Ishikawa (cell line): Measurements from ENCODE around the gene CMSS1.

Source experiments
- CEBPB ChIP-seq: IDR thresholded peaks from 2 replicates; pipeline ENCODE4 v1.6.1; 2012
- CREB1 ChIP-seq: IDR thresholded peaks from 2 replicates; pipeline ENCODE4 v1.6.1; 2012; ENCODE audit warnings: low read depth
- EGR1 ChIP-seq: IDR thresholded peaks from 2 replicates; pipeline ENCODE4 v1.6.1; 2012
- EP300 ChIP-seq: IDR thresholded peaks from 2 replicates; pipeline ENCODE4 v1.6.1; 2012; ENCODE audit warnings: borderline replicate concordance
- FOXM1 ChIP-seq: IDR thresholded peaks from 2 replicates; pipeline ENCODE4 v1.6.1; 2012; ENCODE audit warnings: low read depth, borderline replicate concordance
- NFIC ChIP-seq: IDR thresholded peaks from 2 replicates; pipeline ENCODE4 v1.6.1; 2012
- RAD21 ChIP-seq: IDR thresholded peaks from 2 replicates; pipeline ENCODE4 v1.6.1; 2012; ENCODE audit warnings: low read depth
- TAF1 ChIP-seq: IDR thresholded peaks from 2 replicates; pipeline ENCODE4 v1.6.1; 2012; ENCODE audit warnings: low read depth, mild to moderate bottlenecking
- TCF12 ChIP-seq: IDR thresholded peaks from 2 replicates; pipeline ENCODE4 v1.6.1; 2012; ENCODE audit warnings: low read depth
- TEAD4 ChIP-seq: IDR thresholded peaks from 2 replicates; pipeline ENCODE4 v1.6.1; 2012
- YY1 ChIP-seq: IDR thresholded peaks from 2 replicates; pipeline ENCODE4 v1.6.1; 2012; ENCODE audit warnings: low read depth
- ZBTB7A ChIP-seq: IDR thresholded peaks from 2 replicates; pipeline ENCODE4 v1.6.1; 2012; ENCODE audit warnings: low read depth
- TF ChIP-seq, protein P1 (sequence below): IDR thresholded peaks from 2 replicates; pipeline ENCODE4 v1.6.1; 2012; ENCODE audit warnings: low read depth, mild to moderate bottlenecking
- TF ChIP-seq, protein P2 (sequence below): IDR thresholded peaks from 2 replicates; pipeline ENCODE4 v1.6.1; 2012
- TF ChIP-seq, protein P3 (sequence below): IDR thresholded peaks from 2 replicates; pipeline ENCODE4 v1.6.1; 2012

CMSS1 gene

DNA sequence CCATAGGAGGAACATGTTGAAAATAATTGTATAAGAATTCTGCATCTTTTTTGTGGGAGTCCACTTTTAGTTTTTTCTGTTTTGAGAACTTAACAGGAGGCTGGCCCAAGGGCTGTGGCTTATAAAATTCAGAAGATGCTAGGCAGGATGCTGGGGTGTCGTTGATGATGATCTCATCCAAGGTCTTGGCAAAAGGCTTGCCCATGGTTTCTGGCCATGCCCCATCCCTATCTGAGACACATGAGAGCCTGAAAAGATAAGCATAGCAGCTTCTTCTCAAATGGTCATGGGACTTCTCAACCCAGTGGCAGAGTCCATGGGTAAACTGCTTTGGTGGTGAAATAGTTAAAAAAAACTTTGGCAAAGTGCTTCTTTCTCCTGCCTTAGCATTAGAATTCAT, 35.2 kb downstream of the CMSS1 start:
- TF ChIP-seq TAF1 (no peak), FOXM1 (no peak), NFIC (no peak), YY1 (no peak), TEAD4 (no peak), RAD21 (no peak)
- TF ChIP-seq, protein P1, sequence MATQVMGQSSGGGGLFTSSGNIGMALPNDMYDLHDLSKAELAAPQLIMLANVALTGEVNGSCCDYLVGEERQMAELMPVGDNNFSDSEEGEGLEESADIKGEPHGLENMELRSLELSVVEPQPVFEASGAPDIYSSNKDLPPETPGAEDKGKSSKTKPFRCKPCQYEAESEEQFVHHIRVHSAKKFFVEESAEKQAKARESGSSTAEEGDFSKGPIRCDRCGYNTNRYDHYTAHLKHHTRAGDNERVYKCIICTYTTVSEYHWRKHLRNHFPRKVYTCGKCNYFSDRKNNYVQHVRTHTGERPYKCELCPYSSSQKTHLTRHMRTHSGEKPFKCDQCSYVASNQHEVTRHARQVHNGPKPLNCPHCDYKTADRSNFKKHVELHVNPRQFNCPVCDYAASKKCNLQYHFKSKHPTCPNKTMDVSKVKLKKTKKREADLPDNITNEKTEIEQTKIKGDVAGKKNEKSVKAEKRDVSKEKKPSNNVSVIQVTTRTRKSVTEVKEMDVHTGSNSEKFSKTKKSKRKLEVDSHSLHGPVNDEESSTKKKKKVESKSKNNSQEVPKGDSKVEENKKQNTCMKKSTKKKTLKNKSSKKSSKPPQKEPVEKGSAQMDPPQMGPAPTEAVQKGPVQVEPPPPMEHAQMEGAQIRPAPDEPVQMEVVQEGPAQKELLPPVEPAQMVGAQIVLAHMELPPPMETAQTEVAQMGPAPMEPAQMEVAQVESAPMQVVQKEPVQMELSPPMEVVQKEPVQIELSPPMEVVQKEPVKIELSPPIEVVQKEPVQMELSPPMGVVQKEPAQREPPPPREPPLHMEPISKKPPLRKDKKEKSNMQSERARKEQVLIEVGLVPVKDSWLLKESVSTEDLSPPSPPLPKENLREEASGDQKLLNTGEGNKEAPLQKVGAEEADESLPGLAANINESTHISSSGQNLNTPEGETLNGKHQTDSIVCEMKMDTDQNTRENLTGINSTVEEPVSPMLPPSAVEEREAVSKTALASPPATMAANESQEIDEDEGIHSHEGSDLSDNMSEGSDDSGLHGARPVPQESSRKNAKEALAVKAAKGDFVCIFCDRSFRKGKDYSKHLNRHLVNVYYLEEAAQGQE, result no peak
- TF ChIP-seq, protein P2, sequence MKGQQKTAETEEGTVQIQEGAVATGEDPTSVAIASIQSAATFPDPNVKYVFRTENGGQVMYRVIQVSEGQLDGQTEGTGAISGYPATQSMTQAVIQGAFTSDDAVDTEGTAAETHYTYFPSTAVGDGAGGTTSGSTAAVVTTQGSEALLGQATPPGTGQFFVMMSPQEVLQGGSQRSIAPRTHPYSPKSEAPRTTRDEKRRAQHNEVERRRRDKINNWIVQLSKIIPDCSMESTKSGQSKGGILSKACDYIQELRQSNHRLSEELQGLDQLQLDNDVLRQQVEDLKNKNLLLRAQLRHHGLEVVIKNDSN, result no peak

DNA sequence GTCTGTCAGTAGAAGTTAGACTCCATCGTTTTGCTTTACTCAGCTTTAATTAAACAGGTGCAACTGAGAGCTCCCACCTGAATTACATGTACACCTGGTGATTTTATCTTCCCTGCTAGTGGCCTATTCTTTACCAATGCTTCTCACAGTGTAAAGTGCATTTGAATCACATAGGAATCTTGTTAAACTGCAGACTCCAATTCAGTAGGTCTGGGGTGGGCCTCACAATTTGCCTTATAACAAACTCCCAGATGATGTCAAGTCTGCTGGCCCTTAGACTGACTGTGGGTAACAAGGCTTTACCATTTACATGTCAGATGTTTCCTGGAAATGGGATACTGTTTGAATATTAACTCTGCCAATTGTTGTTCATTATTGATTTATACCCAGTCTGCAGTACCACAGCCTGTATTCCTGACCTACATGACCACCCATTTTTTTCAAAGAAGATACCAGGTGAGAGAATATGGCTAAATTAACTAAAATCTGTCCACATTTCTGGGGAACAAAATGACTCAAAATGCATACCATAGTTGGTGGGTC, 37.2 kb downstream of the CMSS1 start:
- TF ChIP-seq, protein P1, result no peak
- TF ChIP-seq CEBPB, result no peak
- no peak for TF ChIP-seq FOXM1
- TF ChIP-seq, protein P2, result no peak
- no peak for TF ChIP-seq NFIC
- TF ChIP-seq EGR1, result no peak
- no peak for TF ChIP-seq TAF1
- TF ChIP-seq ZBTB7A, result no peak
- no peak for TF ChIP-seq YY1
- TF ChIP-seq CREB1, result no peak
- no peak for TF ChIP-seq TEAD4
- TF ChIP-seq RAD21, result no peak
- TF ChIP-seq TCF12, result no peak
- TF ChIP-seq EP300, result no peak

DNA sequence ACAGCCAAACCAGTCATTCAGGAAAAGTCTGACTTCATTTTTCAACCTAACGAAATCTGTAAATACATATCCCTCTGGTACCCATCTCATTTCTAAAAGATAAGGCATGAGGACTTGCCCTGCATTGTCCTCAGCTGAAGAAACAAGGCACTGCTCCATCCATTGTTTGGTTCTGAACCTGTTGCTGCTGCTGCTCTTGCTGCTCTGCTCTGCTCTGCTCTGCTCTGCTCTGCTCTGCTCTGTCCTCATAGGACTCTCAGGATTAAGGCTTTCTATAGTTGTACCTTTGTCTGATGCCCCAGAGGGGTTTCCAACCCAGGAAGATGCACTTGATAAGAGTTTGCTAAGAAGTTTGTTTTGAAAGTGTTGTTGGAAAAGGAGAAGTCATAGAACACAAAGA, 38.2 kb downstream of the CMSS1 start:
- TF ChIP-seq TEAD4, result no peak
- TF ChIP-seq, protein P3, sequence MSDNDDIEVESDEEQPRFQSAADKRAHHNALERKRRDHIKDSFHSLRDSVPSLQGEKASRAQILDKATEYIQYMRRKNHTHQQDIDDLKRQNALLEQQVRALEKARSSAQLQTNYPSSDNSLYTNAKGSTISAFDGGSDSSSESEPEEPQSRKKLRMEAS, result no peak
- no peak for TF ChIP-seq ZBTB7A
- no peak for TF ChIP-seq CEBPB
- no peak for TF ChIP-seq YY1
- TF ChIP-seq, protein P1, result no peak
- no peak for TF ChIP-seq FOXM1
- no peak for TF ChIP-seq CREB1
- no peak for TF ChIP-seq TAF1
- TF ChIP-seq TCF12, result no peak
- TF ChIP-seq EGR1, result no peak
- no peak for TF ChIP-seq RAD21
- TF ChIP-seq, protein P2, result no peak
- TF ChIP-seq NFIC, result no peak
- no peak for TF ChIP-seq EP300

DNA sequence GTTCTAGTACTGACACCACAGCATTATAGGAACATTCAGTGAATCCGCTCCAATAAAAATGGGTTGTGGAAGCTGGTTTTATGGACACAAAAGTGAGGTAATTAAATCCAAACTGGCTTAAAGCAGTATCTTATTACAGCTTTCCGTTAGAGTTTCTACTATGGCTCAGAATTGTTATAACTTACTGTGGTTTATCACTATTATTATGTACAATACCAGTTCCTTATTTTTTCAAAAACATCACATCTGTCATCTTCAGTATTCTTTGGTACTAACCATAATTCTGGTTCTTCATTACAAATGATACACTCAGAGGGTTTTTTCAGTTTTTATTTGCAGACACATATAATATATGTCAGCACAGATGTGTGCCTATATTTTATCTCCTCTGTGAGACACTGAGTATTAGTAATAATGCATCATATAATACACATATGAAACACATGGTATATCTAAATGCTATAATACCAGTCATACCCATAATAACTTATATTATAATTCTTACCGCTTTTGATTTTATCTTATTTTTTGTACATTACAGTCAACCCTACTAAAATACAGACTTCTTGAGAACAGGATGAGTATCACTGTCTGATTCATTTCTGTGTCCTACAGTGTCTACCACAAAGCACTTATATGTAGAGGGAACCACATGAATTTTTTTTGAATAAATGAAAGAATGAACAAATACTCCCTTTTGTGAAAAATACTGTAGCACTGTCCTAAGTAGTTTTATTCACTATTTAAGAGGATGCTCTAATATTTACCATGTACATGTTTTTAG, 39.0 kb downstream of the CMSS1 start:
- TF ChIP-seq, protein P1, result no peak
- TF ChIP-seq FOXM1 (no peak), CEBPB (no peak), TEAD4 (no peak), EP300 (no peak), EGR1 (no peak), TCF12 (no peak), YY1 (no peak), CREB1 (no peak), NFIC (no peak), ZBTB7A (no peak), RAD21 (no peak), TAF1 (no peak)
- TF ChIP-seq, protein P2, result no peak
- TF ChIP-seq, protein P3, result no peak
